Stromal cell of bone marrow (primary cell): ENCODE results near the gene ARRDC5.
"Not testable (repeated sequence)": the region's sequence is repeated elsewhere in the genome, so short reads cannot be mapped to it uniquely, and the experiment has no call there.

Source experiments
- DNase-seq: peaks from one replicate; pipeline ENCODE4 v3.0.0-alpha.2; 2012; ENCODE audit warnings: low read depth

The ARRDC5 gene

GRCh38 chr19:4909897-4910593 is 7.3 kb upstream of the ARRDC5 start:
- DNase-seq, result peak; percentile 83

- DNase-seq, result no peak
Measured at GRCh38 chr19:4909156-4909896, 6.6 kb upstream of the ARRDC5 start, which contains the start of gene UHRF1. UHRF1 (plus strand) TSS chr19:4909501; CDS start chr19:4910886, 1,385 bp downstream.

GRCh38 chr19:4908781-4909155 is 6.1 kb upstream of the ARRDC5 start:
- DNase-seq, result no peak

GRCh38 chr19:4908360-4908759 is 5.7 kb upstream of the ARRDC5 start:
- no peak for DNase-seq

GRCh38 chr19:4906963-4907362 is 4.3 kb upstream of the ARRDC5 start:
- DNase-seq, result no peak

- DNase-seq, result no peak
Measured at GRCh38 chr19:4904481-4904880, 1.8 kb upstream of the ARRDC5 start.

GRCh38 chr19:4900879-4901278 is 1.8 kb downstream of the ARRDC5 start:
- not testable (repeated sequence) for DNase-seq

- DNase-seq, result no peak
Measured at GRCh38 chr19:4897146-4897545, 5.5 kb downstream of the ARRDC5 start.

- DNase-seq, result no peak
Measured at GRCh38 chr19:4896372-4896771, 6.3 kb downstream of the ARRDC5 start.

GRCh38 chr19:4892962-4893361 is 9.7 kb downstream of the ARRDC5 start:
- DNase-seq, result not testable (repeated sequence)

GRCh38 chr19:4891066-4891465 is 11.6 kb downstream of the ARRDC5 start:
- no peak for DNase-seq

- DNase-seq, result no peak
Measured at GRCh38 chr19:4889034-4889815, 13.5 kb downstream of the ARRDC5 start.

GRCh38 chr19:4887803-4888202 is 14.9 kb downstream of the ARRDC5 start:
- DNase-seq, result not testable (repeated sequence)

- DNase-seq, result not testable (repeated sequence)
Measured at GRCh38 chr19:4884993-4885392, 17.7 kb downstream of the ARRDC5 start.

- DNase-seq, result not testable (repeated sequence)
Measured at GRCh38 chr19:4882874-4883273, 19.8 kb downstream of the ARRDC5 start.

GRCh38 chr19:4879041-4879440 is 23.7 kb downstream of the ARRDC5 start:
- no peak for DNase-seq

- no peak for DNase-seq
Measured at GRCh38 chr19:4878491-4878968, 24.2 kb downstream of the ARRDC5 start.

- no peak for DNase-seq
Measured at GRCh38 chr19:4877753-4878490, 24.8 kb downstream of the ARRDC5 start.

GRCh38 chr19:4873930-4874329 is 28.8 kb downstream of the ARRDC5 start:
- no peak for DNase-seq

- no peak for DNase-seq
Measured at GRCh38 chr19:4871711-4872110, 31.0 kb downstream of the ARRDC5 start.

- DNase-seq, result peak; percentile 92
Measured at GRCh38 chr19:4870025-4870700, 32.5 kb downstream of the ARRDC5 start.
